Stimulated activated CD8-positive, alpha-beta memory T cell treated with anti-CD3 and anti-CD28 coated beads, Interleukin-12 subunit alpha, Interleukin-12 subunit beta, amount 100 ng/mL, for 1 hour (primary cell): ENCODE data around the gene PAX6.
"Not testable (repeated sequence)": the region's sequence is repeated elsewhere in the genome, so short reads cannot be mapped to it uniquely, and the experiment has no call there.

Experiments used
- DNase-seq: peaks from one replicate; pipeline ENCODE4 v3.0.0-alpha.2; 2020; ENCODE audit warnings: low read depth

Gene PAX6

DNA sequence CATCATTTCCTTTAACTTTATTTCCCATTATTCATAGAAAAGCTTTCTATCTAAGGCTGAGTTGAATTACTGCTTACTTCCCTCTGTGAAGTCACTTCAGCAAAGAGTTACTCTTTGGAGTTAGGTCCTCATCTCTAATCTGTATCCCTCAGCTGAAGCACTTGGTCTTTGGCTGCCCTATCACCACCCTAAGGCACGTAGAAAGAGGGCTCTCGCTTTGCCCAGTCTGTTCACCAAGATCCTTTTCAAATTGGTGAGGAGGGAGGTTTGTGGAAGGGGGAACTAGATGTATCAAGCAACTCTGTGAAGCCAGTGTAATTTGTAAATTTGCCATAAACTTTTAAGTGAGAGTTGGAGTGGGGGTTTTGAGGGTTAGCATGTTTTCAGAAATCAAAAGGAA, 43.4 kb downstream of the PAX6 start:
- no peak for DNase-seq

DNA sequence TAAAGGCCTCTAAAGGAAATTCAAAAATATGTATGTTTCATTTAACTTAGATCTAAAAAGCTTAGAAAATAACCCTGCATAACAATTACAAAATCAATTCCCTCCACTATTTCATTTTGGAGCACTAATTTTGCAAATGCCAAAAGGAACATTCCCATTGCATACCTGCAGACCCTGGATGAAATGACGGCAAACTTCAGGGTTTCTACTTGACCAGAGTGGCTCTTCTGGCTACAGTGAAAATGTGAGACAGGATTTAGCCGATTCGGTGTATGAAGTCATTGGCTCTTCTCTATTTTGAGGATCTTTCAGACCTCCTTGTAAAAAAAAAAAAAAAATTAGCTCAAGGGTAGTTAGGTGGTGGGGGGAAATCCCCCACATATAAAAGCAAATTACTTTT, 44.1 kb downstream of the PAX6 start:
- DNase-seq, result no peak

DNA sequence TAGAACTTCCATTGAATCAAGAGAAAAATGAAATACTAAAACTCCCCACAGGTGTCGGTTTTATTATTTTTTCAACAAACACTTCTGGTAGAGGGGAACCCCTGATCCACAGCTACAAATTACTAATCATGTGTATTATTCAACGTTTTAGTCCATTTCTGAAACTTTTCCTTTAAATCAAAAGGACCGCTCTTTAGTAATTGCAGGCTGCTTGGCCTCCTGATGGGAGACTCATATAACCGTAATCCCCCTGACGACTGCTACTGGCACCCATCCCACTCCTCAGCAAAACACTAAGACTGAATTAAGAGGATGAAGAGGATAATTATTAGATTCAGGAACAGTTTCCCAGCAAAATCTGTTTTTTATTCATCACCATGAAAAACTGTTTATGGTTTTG, 46.4 kb downstream of the PAX6 start:
- DNase-seq, result no peak

DNA sequence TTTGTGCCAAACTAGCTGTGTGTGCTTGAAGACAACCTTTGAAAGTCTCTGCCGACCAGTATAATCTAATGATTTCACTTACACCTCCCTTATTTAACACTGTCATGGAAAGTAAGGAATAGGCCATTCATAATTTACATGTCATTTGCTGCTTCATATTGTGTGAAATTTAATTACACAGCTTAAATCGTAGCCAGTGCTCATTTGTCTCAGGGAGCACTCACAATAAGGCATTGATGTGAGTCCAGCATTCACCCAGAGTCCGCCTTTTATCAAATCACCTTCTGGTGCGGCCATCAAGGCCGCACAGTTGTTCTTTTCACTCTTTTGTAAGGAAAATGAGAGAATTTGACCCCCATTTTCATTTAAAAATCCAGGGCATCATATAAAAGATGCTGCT, 46.9 kb downstream of the PAX6 start:
- no peak for DNase-seq

DNA sequence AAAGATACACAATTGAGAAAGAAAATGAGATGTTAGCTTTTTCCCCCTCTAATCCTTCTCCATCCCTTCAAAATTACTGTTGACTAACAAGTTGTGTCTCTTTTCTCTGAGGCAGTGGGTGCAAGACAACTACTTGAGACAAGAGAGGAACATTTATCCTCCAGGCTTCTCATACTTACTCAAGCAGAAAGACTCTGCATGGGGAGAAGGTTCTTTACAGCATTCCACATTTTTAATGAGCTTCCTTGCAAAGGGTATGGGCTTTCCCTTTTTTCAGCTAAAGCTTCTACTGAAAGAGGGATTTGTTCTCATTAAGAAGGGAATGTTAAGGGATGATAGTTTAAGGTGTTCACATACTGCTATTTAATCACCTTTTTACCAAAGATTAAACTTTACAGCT, 47.8 kb downstream of the PAX6 start:
- DNase-seq, result no peak

DNA sequence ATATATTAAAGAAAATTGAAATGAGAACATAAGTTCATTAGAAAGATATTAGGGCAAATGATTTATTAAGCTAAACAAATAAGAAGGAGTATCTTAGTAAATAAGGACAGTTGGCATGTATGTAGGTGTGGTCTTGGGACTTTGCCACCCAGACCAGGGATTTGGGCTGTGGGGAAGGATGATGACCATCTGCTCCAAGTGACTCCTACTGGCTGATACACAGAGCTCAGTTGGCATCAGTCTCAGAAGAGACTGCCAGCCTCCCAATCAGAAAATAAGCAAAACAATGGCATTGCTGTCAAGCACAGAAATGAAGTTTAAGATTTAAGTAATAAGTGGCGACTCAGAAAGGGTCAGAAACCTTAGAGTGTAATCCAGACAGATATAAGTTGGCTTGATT, 49.5 kb downstream of the PAX6 start:
- DNase-seq, result no peak

DNA sequence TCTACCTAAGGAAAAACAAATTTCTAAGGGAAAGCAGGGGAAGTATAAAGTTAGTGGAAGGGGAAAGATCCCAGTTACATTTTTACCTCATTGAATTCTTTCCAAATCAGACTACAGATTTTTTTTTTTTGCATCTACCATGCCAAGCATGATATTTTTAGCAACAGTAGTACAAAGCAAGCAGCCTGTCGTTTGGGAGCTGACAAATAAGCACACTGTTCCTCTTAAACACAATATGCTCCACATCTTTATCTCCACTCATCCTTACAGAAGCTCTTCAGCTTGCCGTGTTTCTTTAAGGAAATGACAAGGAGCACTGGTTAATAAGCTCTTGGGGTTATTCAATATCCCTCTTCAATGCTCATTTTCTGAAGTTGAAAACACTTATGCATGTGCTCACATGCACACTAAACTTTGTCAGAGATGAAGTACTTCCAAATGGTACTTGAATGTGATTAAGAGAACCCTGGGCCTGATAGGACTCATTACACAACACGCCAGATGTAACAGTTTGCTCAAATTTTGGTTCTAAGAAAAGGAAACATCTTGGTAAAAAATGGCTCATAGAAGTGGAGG, 53.8 kb downstream of the PAX6 start:
- DNase-seq, result no peak

DNA sequence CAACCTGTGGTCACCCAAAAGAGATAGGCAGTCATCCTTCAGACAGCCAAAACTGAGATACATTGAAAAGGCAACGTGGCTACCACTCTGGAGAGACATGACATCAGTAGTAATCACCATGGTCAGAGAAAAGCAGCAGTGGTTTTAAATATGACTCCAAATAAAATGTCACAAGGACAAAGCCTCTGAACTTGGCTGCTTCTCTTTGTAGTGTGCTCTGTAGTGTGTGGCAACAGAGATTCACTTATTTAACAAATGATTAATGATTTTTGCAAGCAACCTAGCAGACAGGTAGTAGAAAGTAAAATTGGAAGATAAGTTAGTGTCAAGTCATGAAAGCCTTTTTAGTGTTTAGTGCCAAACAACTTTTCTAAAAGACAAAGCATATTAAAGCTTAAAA, 63.5 kb downstream of the PAX6 start:
- DNase-seq, result no peak

DNA sequence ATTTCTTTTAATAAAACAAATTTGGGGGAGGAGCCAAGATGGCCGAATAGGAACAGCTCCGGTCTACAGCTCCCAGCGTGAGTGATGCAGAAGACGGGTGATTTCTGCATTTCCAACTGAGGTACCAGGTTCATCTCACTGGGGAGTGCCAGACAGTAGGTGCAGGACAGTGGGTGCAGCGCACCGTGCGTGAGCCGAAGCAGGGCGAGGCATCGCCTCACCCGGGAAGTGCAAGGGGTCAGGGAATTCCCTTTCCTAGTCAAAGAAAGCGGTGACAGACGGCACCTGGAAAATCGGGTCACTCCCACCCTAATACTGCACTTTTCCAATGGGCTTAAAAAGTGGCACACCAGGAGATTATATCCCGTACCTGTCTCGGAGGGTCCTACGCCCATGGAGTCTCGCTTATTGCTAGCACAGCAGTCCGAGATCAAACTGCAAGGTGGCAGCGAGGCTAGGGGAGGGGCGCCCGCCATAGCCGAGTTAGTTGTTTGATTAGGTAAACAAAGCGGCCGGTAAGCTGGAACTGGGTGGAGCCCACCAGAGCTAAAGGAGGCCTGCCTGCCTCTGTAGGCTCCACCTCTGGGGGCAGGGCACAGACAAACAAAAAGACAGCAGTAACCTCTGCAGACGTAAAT, 70.3 kb downstream of the PAX6 start:
- not testable (repeated sequence) for DNase-seq

DNA sequence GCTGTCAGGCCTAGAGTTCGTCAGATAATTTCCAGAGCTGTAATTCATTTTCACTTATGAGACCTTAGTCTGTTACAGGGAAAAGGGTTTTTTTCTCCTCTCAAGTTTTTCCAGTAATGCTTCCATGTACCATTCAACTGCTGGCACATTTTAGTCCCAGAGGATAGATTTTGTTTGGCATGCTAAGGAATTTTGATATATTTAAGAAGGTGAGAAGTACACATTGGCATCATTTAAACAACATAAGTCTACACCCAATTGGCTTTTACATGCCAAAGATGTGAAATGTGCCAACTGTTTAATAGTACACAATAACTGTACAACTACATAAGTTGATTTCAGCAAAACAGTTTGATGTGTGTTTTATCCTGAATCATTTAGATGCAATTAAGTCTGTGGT, 71.0 kb downstream of the PAX6 start:
- DNase-seq, result no peak
